Measurements from ENCODE around the gene LIME1. TPM values are rescaled to one million over a fixed set of nuclear protein-coding genes. Genes with fewer than 3 reads are reported as not detected.

LIME1 gene
- total RNA-seq, 1 experiment from 2014 or later = 25.8 TPM

DNA sequence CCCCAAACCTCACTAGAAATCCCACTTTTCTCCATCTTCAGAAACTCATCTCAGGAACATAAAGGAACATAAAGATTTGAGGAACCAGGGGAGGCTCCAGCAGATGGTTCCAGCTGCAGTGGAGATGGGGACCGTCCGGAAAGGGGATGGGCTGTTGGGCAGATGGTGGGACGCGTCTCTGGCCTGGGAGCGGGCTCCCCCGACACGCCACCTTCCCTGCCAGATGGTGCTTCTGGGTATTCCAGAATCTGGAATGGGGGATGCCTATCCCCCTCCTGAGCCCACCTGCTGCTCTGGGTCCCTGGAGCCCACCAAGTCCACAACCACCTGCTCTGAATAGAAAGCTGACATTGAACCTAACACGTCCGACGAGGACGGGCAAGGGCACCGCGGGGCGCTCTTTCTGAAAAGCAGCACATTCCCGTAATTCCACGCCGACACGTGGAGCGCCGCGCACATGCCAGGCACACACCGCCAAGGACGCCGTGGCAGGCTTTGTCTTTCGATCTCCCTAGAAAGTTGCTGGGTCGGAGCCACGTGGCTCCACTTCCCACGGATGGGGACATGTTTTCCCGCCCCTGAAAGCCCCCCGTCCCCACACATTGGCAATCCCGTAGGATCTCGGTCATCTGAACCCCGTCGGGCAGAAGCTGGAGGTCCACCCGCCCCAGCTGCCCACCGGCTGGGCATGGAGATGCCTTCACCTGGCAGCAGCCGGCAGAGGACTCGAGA is 30.4 kb downstream of the LIME1 start:
- no peaks in the 10 kb centered on the region for H3K36me3 Mint-ChIP-seq (ENCODE audit: insufficient read depth, unreplicated experiment)
- H3K4me3 Mint-ChIP-seq (ENCODE audit: low read depth, unreplicated experiment) = no peak overlapping the region
- intact Hi-C loops (cut with micrococcal nuclease; ENCODE audit: unreplicated experiment) = no loop called here
- H3K27ac Mint-ChIP-seq (ENCODE audit: unreplicated experiment) = no peak overlapping the region
- DNase-seq = no peak
- CTCF ChIA-PET = interaction anchor here (0.6 to 0.7 kb wide), 2 partner anchors 266 to 318 kb away, joined by 3 read pairs; no protein-coding TSS in a partner anchor
- H3K27me3 Mint-ChIP-seq (ENCODE audit: unreplicated experiment) = peaks cover 20% of the 10 kb centered on the region
- no peaks in the 10 kb centered on the region for H3K9me3 Mint-ChIP-seq (ENCODE audit: low read depth, unreplicated experiment)
- TF ChIP-seq, protein P1, sequence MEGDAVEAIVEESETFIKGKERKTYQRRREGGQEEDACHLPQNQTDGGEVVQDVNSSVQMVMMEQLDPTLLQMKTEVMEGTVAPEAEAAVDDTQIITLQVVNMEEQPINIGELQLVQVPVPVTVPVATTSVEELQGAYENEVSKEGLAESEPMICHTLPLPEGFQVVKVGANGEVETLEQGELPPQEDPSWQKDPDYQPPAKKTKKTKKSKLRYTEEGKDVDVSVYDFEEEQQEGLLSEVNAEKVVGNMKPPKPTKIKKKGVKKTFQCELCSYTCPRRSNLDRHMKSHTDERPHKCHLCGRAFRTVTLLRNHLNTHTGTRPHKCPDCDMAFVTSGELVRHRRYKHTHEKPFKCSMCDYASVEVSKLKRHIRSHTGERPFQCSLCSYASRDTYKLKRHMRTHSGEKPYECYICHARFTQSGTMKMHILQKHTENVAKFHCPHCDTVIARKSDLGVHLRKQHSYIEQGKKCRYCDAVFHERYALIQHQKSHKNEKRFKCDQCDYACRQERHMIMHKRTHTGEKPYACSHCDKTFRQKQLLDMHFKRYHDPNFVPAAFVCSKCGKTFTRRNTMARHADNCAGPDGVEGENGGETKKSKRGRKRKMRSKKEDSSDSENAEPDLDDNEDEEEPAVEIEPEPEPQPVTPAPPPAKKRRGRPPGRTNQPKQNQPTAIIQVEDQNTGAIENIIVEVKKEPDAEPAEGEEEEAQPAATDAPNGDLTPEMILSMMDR (IDR thresholded peaks at IDR 0.05; ENCODE audit: unreplicated experiment) = no peak
- no peaks in the 10 kb centered on the region for H3K4me1 Mint-ChIP-seq (ENCODE audit: low read depth, unreplicated experiment)
- no TSS peak for BruUV-seq (replicated peaks)

DNA sequence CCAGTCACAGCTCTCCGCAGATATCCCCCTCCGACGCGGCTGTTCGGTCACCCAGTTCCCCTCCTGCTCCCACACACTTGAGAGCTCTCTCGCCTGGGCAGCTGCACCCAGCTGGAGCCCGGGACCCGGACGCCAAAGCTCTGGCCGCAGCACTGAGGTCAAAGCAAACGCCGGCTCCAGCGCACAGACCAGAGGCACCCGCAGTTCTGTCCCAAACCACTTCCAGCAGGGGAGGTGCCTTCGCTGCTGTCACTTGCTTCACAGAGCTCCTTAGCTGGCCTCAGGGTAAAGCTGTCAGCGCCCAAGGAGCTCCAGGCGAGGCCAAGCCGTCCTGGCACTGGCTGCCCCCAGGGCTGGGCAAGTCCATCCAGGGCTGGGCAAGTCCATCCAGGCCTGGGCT is 31.0 kb downstream of the LIME1 start:
- intact Hi-C loops (cut with micrococcal nuclease; ENCODE audit: unreplicated experiment) = no loop called here
- no TSS peak for BruUV-seq (replicated peaks)
- DNase-seq = no peak
- TF ChIP-seq, protein P1 (IDR thresholded peaks at IDR 0.05; ENCODE audit: unreplicated experiment) = no peak
- CTCF ChIA-PET = no interaction called here
- H3K4me1 Mint-ChIP-seq (ENCODE audit: low read depth, unreplicated experiment) = no peaks in the 10 kb centered on the region
- no peaks in the 10 kb centered on the region for H3K36me3 Mint-ChIP-seq (ENCODE audit: insufficient read depth, unreplicated experiment)
- H3K4me3 Mint-ChIP-seq (ENCODE audit: low read depth, unreplicated experiment) = no peak overlapping the region
- no peaks in the 10 kb centered on the region for H3K9me3 Mint-ChIP-seq (ENCODE audit: low read depth, unreplicated experiment)
- H3K27me3 Mint-ChIP-seq (ENCODE audit: unreplicated experiment) = peaks cover 20% of the 10 kb centered on the region
- no peak overlapping the region for H3K27ac Mint-ChIP-seq (ENCODE audit: unreplicated experiment)

DNA sequence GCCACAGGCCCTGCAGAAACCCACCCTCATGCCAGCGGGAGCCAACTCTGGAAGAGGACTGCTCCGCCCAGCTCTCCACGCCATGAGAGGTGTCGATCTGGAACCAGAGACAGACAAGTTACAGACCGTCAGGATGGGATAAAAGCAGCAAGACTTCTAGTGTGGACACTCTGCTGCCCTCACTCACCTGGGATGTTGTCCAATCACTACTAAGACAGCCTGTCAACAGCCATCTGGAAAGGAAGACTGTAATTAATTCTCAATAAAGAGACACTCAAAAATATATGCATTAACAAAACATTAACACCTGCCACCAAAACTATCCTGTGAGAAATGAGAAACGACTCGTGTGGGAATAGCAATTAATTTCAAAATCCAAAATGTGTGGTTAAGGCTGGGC is 31.4 kb downstream of the LIME1 start:
- H3K9me3 Mint-ChIP-seq (ENCODE audit: low read depth, unreplicated experiment) = no peaks in the 10 kb centered on the region
- peaks cover 18% of the 10 kb centered on the region for H3K27me3 Mint-ChIP-seq (ENCODE audit: unreplicated experiment)
- BruUV-seq (replicated peaks) = no TSS peak
- H3K4me3 Mint-ChIP-seq (ENCODE audit: low read depth, unreplicated experiment) = no peak overlapping the region
- no peak for DNase-seq
- no peak overlapping the region for H3K27ac Mint-ChIP-seq (ENCODE audit: unreplicated experiment)
- TF ChIP-seq, protein P1 (IDR thresholded peaks at IDR 0.05; ENCODE audit: unreplicated experiment) = no peak
- no peaks in the 10 kb centered on the region for H3K4me1 Mint-ChIP-seq (ENCODE audit: low read depth, unreplicated experiment)
- no peaks in the 10 kb centered on the region for H3K36me3 Mint-ChIP-seq (ENCODE audit: insufficient read depth, unreplicated experiment)
- intact Hi-C loops (cut with micrococcal nuclease; ENCODE audit: unreplicated experiment) = no loop called here
- CTCF ChIA-PET = no interaction called here

DNA sequence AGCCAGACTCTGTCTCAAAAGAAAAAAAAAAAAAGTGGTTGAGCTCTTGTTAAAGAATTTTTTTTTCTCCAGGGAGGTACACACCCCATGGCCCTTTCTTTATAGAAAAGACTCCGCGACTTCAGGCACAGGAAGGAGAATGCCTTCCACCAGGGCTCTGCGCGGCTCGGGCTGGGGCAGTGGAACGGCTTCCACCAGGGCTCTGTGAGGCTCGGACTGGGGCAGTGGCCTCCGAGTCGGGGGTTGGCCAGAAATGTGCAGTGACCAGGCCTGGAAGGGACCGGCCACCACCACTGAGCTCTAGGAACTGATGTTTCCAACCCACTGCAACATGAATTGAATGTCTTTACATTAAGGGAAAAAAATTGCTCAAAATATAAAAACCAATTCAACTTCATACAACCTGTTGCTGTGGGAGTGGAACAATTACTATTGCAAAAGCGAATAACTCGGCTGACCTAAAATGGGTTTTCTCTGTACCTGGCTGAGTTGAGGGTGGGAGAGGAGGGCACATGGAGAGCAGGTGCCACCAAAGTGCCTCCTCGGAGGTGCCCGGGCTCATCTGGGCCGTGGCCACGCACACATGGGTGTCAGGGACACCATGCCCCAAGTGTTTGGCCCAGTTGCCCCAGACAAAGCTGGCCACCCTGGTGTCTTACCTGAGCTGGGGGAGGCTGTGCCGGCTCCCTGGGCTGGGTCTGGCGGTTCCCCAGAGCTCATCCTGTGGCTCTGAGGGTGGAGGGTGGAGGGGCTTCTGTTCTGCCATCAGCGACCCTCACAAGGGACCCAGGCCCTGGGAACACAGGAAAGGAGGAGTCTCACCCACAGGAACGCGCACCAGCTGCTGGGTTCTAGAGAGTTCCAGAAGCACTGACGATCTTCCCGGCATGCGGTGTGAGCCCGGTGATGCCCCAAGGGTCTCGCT is 32.4 kb downstream of the LIME1 start:
- TF ChIP-seq, protein P1 (IDR thresholded peaks at IDR 0.05; ENCODE audit: unreplicated experiment) = no peak
- intact Hi-C loops (cut with micrococcal nuclease; ENCODE audit: unreplicated experiment) = no loop called here
- no peaks in the 10 kb centered on the region for H3K9me3 Mint-ChIP-seq (ENCODE audit: low read depth, unreplicated experiment)
- no peak overlapping the region for H3K27ac Mint-ChIP-seq (ENCODE audit: unreplicated experiment)
- CTCF ChIA-PET = interaction anchor here (0.6 kb wide), 1 partner anchor 351 kb away, joined by 3 read pairs; no protein-coding TSS in a partner anchor
- no peak for DNase-seq
- H3K4me3 Mint-ChIP-seq (ENCODE audit: low read depth, unreplicated experiment) = no peak overlapping the region
- no TSS peak for BruUV-seq (replicated peaks)
- no peaks in the 10 kb centered on the region for H3K4me1 Mint-ChIP-seq (ENCODE audit: low read depth, unreplicated experiment)
- H3K27me3 Mint-ChIP-seq (ENCODE audit: unreplicated experiment) = peaks cover 13% of the 10 kb centered on the region
- H3K36me3 Mint-ChIP-seq (ENCODE audit: insufficient read depth, unreplicated experiment) = no peaks in the 10 kb centered on the region

Data from Calu3 (cell line).